ENCODE data around the gene HOXB3.

DNA sequence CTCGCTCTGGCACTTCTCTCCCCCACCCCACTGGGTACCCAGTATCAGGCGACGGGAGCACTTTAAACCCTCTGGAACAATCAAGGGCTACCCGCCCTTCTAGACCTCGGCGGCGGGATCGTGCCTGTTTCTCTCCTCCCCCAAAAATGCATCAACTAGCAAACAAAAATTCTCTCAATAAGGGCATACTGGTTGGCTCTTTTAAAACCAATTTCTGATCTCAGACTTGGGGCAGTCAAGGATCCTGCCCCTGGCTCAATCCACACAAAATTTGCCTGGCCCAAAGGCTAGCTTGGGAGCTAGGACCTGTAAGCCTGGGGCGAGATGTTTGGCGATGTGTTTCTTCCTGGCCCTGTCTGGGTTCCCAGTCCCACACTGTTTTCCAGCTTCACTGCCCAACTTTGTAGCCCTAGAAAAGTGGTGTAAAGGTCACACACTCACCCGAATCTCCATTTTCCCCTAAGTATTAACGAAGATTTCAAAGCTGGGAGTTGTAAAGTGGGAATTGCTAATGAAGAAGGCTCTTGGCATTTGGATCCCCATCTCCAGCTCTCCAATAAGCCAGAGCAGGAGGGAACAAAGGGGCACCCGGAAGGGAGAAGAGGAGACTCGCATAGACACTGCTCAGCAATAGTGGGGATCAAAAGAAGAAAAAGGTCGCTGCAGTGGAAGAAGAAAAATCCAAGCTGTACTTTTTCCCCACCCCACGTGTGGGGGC is 30.8 kb downstream of the HOXB3 start:
- TF ChIP-seq, protein P1, sequence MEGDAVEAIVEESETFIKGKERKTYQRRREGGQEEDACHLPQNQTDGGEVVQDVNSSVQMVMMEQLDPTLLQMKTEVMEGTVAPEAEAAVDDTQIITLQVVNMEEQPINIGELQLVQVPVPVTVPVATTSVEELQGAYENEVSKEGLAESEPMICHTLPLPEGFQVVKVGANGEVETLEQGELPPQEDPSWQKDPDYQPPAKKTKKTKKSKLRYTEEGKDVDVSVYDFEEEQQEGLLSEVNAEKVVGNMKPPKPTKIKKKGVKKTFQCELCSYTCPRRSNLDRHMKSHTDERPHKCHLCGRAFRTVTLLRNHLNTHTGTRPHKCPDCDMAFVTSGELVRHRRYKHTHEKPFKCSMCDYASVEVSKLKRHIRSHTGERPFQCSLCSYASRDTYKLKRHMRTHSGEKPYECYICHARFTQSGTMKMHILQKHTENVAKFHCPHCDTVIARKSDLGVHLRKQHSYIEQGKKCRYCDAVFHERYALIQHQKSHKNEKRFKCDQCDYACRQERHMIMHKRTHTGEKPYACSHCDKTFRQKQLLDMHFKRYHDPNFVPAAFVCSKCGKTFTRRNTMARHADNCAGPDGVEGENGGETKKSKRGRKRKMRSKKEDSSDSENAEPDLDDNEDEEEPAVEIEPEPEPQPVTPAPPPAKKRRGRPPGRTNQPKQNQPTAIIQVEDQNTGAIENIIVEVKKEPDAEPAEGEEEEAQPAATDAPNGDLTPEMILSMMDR (conservative IDR thresholded peaks at IDR 0.05) = no peak
- TF ChIP-seq ZFX (IDR thresholded peaks at IDR 0.05) = no peak
